Neuron (in vitro differentiated cells): ENCODE results near the gene PRSS16.
"Not testable (repeated sequence)": the region's sequence is repeated elsewhere in the genome, so short reads cannot be mapped to it uniquely, and the experiment has no call there.

Experiments
- H2AFZ ChIP-seq: one replicate; pipeline ENCODE4 v1.6.1; 2013; ENCODE audit warnings: low read depth, mild to moderate bottlenecking, inconsistent platforms, low read length, moderate library complexity
- H3K27me3 ChIP-seq: one replicate; pipeline ENCODE4 v1.6.1; 2013; ENCODE audit warnings: low read length; ENCODE audit not compliant: insufficient read depth
- H3K36me3 ChIP-seq: one replicate; pipeline ENCODE4 v1.6.1; 2013; ENCODE audit warnings: low read length; ENCODE audit not compliant: insufficient read depth
- H3K4me1 ChIP-seq: one replicate; pipeline ENCODE4 v1.6.1; 2013; ENCODE audit warnings: low read length; ENCODE audit not compliant: insufficient read depth
- H3K4me3 ChIP-seq: 2 replicates; pipeline ENCODE4 v1.5.1; 2013; ENCODE audit warnings: mild to moderate bottlenecking, low read length, moderate library complexity
- H3K9me3 ChIP-seq: one replicate; pipeline ENCODE4 v1.6.1; 2013; ENCODE audit warnings: low read length

The PRSS16 gene

DNA sequence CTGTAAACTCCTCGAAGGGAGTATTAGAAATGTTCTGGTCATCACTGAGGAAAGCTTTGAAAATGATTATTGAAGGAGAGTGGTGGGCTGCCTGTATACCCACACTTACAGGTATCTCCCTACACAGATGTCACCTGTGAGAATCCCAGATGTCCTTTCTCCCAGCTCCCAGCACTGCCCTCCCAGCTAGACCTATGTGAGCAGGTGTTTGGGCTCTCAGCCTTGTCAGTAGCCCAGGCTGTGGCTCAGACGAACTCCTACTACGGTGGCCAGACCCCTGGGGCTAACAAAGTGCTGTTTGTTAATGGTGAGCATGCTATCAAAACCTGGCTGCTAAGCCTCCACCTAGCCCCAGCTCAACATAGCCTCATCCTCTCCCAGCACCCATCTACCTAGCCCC lies 7.1 kb downstream of the PRSS16 start:
- H3K4me3 ChIP-seq, result no peak overlapping the region
- peaks cover 39% of the 10 kb centered on the region for H3K27me3 ChIP-seq
- H3K4me1 ChIP-seq, result peaks cover 7% of the 10 kb centered on the region
- no peaks in the 10 kb centered on the region for H3K9me3 ChIP-seq
- no peak overlapping the region for H2AFZ ChIP-seq
- H3K36me3 ChIP-seq, result no peaks in the 10 kb centered on the region

DNA sequence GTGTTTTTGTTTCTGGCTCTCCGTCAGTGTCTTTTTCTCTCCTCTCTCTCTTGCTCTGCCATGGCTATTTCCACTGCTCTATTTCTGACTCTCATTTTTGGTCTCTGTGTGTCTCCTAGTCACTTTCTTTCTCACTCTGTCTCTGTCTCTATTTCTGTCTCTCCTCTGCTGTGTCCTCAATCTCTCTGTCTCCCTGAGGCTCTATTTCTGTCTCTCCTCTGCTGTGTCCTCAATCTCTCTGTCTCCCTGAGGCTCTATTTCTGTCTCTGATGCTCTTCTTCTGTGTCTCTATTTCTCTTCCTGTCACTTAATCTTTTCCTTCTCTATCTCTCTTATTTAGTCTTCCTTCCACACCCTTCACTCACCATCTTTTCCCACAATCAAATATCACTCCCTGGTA lies 8.4 kb downstream of the PRSS16 start:
- Histone ChIP-seq H3K4me3 (no peak overlapping the region), H3K36me3 (no peaks in the 10 kb centered on the region), H3K9me3 (no peaks in the 10 kb centered on the region), H3K27me3 (peaks cover 27% of the 10 kb centered on the region), H2AFZ (no peak overlapping the region), H3K4me1 (peaks cover 7% of the 10 kb centered on the region)

DNA sequence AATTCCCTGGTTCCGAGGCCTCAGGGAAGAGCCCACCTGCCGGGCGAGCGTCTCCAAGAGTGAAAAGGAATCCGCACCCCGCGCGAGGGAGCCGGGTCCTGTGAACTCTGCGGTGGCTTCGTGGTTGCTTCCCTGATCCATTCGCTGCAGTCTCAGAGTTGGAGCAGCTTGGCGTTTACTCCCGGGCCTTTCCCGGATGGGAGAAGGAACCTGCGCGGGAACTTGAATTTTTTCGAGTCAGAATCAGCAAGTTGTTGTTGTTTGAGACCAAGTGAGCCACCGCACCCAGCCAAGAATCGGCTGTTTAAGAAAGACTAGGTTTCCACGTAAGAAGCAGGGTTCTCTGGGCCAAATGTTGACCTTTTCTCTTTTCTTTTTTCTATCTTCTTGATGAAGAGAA lies 12.9 kb downstream of the PRSS16 start:
- Histone ChIP-seq H3K4me1 (no peaks in the 10 kb centered on the region), H3K36me3 (no peaks in the 10 kb centered on the region), H3K27me3 (no peaks in the 10 kb centered on the region), H3K9me3 (no peaks in the 10 kb centered on the region), H2AFZ (no peak overlapping the region), H3K4me3 (no peak overlapping the region)

DNA sequence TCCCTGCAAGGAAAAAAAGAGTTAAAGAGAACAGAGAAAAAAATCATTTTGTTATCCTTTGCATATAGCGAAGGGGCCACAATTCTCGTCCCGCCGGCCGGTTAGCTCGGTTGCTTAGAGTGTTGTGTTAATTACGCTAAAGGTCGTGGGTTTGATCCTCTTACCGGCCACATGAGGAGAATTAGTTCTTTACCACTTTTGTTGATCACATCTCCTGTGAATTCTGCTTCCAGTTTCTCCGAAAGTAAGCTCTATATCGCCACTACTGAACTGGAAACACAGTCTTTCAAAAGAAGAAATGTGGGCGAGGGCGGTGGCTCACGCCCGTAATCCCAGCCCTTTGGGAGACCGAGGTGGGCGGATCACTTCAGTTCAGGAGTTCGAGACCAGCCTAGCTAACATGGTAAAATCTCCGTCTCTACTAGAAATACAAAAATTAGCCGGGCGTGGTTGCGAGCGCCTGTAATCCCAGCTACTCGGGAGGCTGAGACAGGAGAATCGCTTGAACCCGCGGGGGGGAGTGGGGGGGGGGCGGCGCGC lies 13.4 kb downstream of the PRSS16 start:
- Histone ChIP-seq H2AFZ (no peak overlapping the region), H3K4me3 (no peak overlapping the region), H3K27me3 (no peaks in the 10 kb centered on the region), H3K36me3 (no peaks in the 10 kb centered on the region), H3K9me3 (no peaks in the 10 kb centered on the region), H3K4me1 (no peaks in the 10 kb centered on the region)

DNA sequence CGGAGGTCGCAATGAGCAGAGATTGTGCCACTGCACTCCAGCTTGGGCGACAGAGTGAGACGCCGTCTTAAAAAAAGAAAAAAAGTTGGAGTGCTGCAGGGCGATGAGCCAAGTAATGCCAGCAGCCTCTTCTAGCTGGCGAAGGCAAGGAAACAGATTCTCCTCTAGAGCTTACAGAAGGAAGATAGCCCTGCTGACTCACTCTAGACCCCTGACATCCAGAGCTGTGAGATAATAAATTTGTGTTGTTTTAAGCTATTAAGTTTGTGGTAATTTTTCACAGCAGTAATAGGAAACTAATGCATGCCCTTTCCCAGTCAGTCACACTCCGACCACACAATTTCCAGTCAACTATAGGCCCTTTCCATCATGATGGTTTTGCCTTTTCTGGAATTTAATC lies 16.4 kb downstream of the PRSS16 start:
- peaks cover 6% of the 10 kb centered on the region for H3K4me1 ChIP-seq
- no peak overlapping the region for H3K4me3 ChIP-seq
- no peaks in the 10 kb centered on the region for H3K9me3 ChIP-seq
- H3K36me3 ChIP-seq, result no peaks in the 10 kb centered on the region
- peaks cover 7% of the 10 kb centered on the region for H3K27me3 ChIP-seq
- no peak overlapping the region for H2AFZ ChIP-seq

DNA sequence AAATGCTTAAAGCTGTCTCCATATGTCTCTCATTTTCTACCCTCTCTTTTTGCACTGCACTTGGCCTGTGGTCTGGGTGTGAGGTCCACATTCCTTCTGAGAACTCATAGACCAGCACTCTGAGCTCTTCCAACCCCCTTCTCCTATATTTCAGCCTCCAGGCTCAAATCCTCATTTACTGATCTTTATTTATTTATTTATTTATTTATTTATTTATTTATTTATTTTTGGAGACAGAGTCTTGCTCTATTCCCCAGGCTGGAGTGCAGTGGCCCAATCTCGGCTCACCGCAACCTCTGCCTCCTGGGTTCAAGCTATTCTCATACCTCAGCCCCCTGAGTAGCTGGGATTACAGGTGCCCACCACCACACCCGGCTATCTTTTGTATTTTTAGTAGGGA lies 19.5 kb downstream of the PRSS16 start:
- H3K27me3 ChIP-seq, H2AFZ ChIP-seq, H3K9me3 ChIP-seq, H3K4me3 ChIP-seq, H3K36me3 ChIP-seq: not testable (repeated sequence)
- H3K4me1 ChIP-seq, result peaks cover 11% of the 10 kb centered on the region

DNA sequence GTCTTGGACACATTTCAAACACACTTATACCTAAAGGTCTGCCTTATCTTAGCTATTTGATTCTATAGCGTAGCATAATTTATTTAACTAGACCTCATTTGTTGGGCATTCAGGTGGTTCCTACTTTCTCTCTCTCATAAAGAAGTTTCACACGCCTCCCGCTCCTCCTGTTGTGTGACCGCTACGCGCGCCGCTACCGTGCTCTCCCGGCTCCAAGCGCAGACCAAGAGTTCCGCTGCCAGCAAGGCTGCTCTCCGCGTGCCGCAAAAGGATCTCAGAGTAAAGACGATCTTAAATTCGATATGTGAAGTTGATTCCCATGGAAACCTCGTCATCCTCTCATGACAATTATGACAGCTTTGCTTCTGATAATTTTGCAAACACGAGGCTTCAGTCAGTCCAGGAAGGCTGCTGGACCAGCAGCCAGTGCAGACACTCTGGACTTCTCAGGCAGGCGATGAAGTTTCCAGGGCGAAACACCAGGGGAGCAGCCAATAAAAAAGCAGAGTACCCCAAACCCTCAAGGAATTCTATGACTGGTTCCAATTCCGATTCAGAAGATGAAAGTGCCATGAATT lies 20.4 kb downstream of the PRSS16 start:
- no peak overlapping the region for H3K4me3 ChIP-seq
- H3K9me3 ChIP-seq, result no peaks in the 10 kb centered on the region
- no peaks in the 10 kb centered on the region for H3K36me3 ChIP-seq
- H2AFZ ChIP-seq, result peak overlapping the region; percentile 52
- peaks cover 11% of the 10 kb centered on the region for H3K4me1 ChIP-seq
- H3K27me3 ChIP-seq, result peaks cover 12% of the 10 kb centered on the region

DNA sequence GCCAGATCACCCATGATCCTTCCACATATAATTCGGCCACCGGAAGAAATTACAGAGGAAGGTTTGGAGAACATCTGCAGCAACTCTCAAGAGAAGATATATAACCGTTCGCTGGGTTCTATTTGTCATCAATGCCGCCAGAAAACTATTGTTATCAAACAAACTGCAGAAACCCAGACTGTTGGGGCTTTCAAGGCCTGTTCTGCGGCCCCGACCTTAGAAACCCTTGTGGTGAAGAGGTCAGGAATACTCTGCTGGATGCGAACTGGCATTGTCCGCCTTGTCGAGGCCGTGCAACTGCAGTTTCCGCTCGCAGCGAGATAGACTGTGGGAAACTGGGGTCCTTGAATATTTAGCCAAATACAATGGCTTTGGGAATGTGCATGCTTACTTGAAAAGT lies 21.3 kb downstream of the PRSS16 start:
- peaks cover 13% of the 10 kb centered on the region for H3K27me3 ChIP-seq
- H3K36me3 ChIP-seq, result no peaks in the 10 kb centered on the region
- peaks cover 11% of the 10 kb centered on the region for H3K4me1 ChIP-seq
- H3K9me3 ChIP-seq, result no peaks in the 10 kb centered on the region
- peak overlapping the region; percentile 22 for H3K4me3 ChIP-seq
- H2AFZ ChIP-seq, result peak overlapping the region; percentile 52

DNA sequence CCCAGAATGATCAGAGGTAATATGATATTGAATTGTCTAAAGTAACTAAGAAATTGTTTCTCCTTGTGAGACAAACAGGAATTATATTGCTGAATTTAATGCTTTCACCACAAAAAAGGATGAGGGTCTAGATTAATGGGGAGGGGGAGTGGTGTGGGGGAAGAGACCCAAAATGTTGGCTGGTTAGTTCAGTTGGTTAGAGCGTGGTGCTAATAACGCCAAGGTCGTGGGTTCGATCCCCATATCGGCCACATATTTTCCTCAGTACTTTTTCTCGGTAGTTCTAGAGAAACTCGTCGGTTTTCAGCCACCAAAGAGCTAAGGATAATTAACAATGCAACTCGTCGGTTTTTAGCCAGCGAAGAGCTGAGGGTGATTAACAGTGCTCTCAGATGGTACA lies 26.3 kb downstream of the PRSS16 start:
- H3K4me1 ChIP-seq, result peaks cover 6% of the 10 kb centered on the region
- no peak overlapping the region for H3K4me3 ChIP-seq
- no peaks in the 10 kb centered on the region for H3K9me3 ChIP-seq
- no peaks in the 10 kb centered on the region for H3K36me3 ChIP-seq
- no peak overlapping the region for H2AFZ ChIP-seq
- H3K27me3 ChIP-seq, result peaks cover 7% of the 10 kb centered on the region

DNA sequence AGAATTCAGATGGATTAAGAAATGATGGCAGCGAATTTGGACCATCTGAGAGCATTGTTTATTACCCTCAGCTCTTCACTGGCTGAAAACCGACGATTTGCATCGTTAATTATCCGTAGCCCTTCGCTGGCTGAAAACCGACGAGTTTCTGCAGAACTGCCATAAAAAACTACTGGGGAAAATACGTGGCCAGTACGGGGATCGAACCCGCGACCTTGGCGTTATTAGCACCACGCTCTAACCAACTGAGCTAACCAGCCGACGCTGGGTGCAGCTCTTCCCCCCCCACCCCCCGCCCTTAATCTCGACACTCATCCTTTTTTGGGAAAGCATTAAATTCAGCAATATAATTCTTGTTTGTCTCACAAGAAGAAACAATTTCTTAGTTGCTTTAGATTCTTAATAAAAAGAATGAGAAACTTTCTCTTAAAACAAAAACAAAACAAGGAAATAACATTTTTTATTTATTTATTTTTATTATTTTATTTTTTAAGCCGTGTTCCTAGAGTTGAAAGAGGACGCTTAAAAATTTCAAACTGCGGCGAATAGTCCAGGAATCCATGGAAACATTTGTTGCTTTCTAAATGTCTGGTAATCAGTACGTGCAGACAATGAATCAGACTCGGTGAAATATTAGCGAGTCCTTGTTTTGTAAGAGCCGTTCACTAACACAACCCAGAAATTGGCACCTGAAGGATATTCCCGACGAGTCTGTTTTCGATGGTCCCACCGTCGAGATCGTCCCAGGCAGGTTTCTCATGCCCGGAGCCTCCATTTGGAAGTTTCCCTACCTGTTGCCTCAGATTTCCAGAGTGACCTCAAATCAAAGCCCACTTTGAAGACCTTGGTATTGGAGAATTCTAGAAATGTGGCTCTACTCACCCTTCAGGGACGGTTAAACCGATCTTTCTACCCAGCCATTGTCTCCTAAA lies 27.8 kb downstream of the PRSS16 start:
- Histone ChIP-seq H3K36me3 (no peaks in the 10 kb centered on the region), H2AFZ (no peak overlapping the region), H3K4me1 (no peaks in the 10 kb centered on the region), H3K9me3 (no peaks in the 10 kb centered on the region), H3K27me3 (peaks cover 4% of the 10 kb centered on the region), H3K4me3 (no peak overlapping the region)

DNA sequence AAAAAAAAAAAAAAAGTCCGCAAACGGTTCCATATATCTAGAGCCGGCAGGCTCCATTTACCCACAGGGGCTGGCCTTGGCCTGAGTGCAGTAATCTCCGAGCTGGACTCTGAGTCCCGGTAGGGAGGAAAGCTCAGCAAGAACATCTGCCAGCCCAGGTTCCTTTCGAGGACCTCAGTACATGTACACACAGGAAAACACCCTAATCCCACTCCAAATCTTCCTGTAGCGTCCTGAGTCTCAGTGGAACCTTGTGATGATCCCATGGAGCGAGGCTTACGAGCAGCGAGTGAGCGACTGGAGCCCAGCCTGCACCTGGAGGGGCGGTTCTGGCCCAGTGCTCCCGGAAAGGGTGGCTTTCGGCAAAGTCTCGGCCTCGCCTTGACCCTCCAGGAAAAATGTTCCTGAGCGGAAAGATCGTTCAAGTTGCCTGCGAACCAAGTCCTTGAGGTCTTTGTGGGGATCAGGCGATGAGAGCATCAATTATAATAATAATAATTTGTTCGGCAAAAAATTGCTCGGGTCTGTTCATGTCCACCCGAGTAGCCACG lies 32.1 kb downstream of the PRSS16 start:
- Histone ChIP-seq H3K9me3 (no peaks in the 10 kb centered on the region), H3K4me3 (peak overlapping the region; percentile 60), H2AFZ (no peak overlapping the region), H3K36me3 (no peaks in the 10 kb centered on the region), H3K4me1 (no peaks in the 10 kb centered on the region), H3K27me3 (no peaks in the 10 kb centered on the region)

DNA sequence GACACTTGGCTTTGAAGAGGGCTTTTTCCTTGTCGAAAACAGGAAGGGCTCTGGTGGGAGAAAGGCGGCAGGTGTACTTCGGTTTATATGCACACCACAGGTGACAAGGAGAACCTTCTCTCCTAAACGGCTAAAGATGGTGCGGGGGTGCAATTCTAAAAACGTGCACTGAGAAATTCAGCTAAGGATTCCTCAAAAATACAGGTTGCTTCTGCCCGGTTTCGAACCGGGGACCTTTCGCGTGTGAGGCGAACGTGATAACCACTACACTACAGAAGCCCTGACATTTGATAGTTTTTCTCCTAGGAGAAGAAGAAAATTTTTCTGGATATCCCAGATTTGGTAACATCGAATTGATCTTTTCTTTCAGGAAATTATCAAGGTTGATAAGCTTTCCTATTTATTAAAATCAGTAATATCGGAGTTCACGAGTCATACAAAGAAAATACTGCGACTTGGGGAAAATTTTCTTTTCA lies 32.6 kb downstream of the PRSS16 start:
- Histone ChIP-seq H3K27me3 (no peaks in the 10 kb centered on the region), H3K4me1 (no peaks in the 10 kb centered on the region), H3K9me3 (no peaks in the 10 kb centered on the region), H2AFZ (peak overlapping the region; percentile 80), H3K36me3 (no peaks in the 10 kb centered on the region), H3K4me3 (peak overlapping the region; percentile 60)

DNA sequence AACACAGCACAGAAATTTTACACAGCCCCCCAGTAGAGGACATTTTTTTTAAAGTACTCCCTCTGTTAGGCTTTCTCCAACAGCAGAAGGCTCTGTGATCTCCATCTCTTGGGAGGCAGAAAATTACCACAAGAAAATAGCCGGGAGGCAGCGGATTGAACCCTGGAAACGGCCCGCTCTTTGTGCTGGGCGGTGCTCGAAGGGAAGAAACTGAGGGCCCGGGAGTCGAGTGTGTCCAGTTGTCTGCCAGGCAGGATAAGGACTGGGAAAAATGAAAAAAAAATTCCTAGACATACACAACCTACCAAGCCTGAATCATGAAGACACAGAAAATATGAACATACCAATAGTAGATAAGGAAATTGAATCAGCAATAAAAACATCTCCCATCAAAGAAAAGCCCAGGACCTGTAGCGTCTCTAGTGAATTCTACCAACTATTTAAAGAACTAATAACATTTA lies 33.1 kb downstream of the PRSS16 start:
- no peaks in the 10 kb centered on the region for H3K4me1 ChIP-seq
- no peaks in the 10 kb centered on the region for H3K27me3 ChIP-seq
- H2AFZ ChIP-seq, result peak overlapping the region; percentile 80
- H3K36me3 ChIP-seq, result no peaks in the 10 kb centered on the region
- peak overlapping the region; percentile 60 for H3K4me3 ChIP-seq
- no peaks in the 10 kb centered on the region for H3K9me3 ChIP-seq
